HG02852 (cell line): ENCODE measurements around the gene TAF11L13.

Source experiments
- ATAC-seq: cut with Tn5 transposase; IDR thresholded peaks from one replicate; pipeline ENCODE4 v1.9.1; 2021; ENCODE audit warnings: mild to moderate bottlenecking, moderate library complexity; ENCODE audit not compliant: unreplicated experiment

Gene TAF11L13

GRCh38 chr5:17678751-17679324 lies 47.0 kb downstream of the TAF11L13 start:
- no peak for ATAC-seq

- ATAC-seq, result no peak
These were observed 47.8 kb downstream of the TAF11L13 start for GRCh38 chr5:17679597-17680203.

- no peak for ATAC-seq
These were observed 48.8 kb downstream of the TAF11L13 start for GRCh38 chr5:17680737-17681136.
